Activated CD8-positive, alpha-beta memory T cell treated with anti-CD3 and anti-CD28 coated beads for 4 hours (primary cell): Measurements from ENCODE around the gene TNIP1.

Source experiments
- DNase-seq, 2 donors: peaks; one replicate each; pipeline ENCODE4 v3.0.0-alpha.2; 2020; ENCODE audit warnings: low read depth in 2 of 2

Gene TNIP1

DNA sequence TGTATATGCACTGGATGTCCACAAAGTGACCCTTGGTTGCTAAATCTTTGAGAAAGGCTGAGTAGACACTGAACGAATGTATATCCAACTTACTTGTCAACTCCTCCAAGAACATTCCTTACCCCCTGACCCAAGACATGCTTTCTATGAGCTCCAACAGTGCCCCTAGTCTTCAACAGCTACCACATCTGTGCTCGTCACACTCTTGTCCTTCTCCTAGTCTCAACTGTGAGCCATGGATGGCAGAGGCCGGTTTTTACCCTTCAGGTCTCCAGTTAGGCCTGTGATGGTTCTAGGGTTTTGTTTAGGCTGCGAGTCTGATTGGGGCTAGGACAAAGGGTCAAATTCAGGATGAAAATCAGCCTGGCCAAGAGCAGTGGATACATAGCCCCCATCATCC lies 79.4 kb downstream of the TNIP1 start:
- DNase-seq, result no peak

- no peak for DNase-seq
These were observed 81.0 kb downstream of the TNIP1 start for GRCh38 chr5:150999704-151000442.

DNA sequence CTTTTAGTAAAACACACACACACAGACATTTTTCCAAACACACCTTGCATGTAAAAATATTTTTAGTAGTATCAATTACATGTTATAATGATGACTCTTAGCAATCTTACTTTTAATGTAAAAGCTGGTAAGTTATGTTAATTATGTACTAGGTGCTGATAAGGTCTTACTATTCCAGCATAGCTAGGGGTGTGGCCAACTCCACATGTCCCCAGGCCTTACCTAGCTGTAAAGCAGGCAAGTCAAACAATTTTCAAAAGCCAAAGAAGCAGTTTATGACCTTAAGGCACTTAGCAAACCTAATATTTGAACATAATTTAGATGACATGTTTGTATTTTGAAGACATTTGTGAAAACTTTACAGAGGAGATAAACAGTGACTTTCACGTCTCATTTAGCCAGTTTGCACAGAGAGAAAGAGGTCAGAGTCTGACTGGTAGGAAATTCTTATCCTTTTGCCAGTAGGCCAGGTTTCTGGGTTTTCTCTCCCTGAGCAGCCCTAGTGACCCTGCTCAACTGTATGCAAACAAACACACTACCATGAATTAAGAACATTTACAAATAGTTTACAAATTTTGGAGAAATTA lies 86.9 kb downstream of the TNIP1 start:
- DNase-seq, result no peak

GRCh38 chr5:150993422-150993821 lies 87.4 kb downstream of the TNIP1 start:
- DNase-seq, result no peak

DNA sequence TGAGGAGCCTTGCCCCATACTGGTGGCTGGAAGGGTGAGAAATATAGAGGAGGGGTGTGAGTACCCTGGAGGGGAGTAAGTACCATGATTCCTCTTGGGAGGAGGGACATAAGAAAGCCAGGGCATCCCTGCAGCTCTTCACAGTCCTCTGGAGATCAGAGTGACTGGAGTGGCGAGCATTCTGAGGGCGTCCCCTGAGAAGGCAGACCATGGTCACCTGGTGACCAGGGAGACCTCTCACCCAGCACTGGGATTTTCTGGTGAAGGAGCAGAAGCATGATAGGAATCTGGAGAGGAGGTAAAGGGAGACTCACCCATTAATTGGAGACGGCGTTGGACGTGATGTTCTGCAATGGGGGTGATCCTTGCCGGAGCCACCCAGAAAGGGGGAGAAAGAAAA lies 88.1 kb downstream of the TNIP1 start:
- no peak for DNase-seq

- no peak for DNase-seq
These were observed 91.1 kb downstream of the TNIP1 start for GRCh38 chr5:150989695-150990094.

DNA sequence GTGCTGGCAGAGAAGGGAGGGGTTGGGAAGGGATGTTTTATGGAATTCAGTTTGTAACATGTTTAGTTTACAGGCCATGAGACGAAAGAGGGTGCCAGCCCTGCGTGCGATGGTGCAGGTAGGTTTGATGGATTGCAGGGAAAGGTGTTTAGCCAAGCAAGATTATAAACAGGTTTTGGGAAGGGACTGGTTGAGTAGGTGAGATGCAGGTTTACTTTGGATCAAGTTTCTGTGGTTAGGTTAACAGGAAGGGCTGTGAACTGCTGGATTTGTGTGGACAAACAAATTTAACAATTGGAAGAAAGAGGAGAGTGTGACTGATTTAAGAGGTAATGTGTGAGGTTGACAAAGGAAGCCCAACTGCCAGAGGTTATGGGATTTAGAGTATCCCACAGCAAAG lies 93.1 kb downstream of the TNIP1 start:
- DNase-seq, result no peak
